ENCODE measurements around the gene SDCBP2.

- TF ChIP-seq EZH2phosphoT487 (IDR thresholded peaks at IDR 0.05; ENCODE audit: insufficient read depth, low read depth) = no peak
- no peak for TF ChIP-seq EZH2 (IDR thresholded peaks at IDR 0.05; ENCODE audit: insufficient read depth, poor library complexity, severe bottlenecking)
These were observed 5.7 kb downstream of the SDCBP2 start for GRCh38 chr20:1323256-1323655.

Data from GM23248 (cell line).